Ectodermal cell (in vitro differentiated cells): ENCODE results near the gene ZNF536.

ENCODE experiments used
- H3K27ac ChIP-seq: 2 replicates; pipeline ENCODE4 v1.7.0; 2013; ENCODE audit warnings: mild to moderate bottlenecking, low read depth, low read length; ENCODE audit not compliant: insufficient read depth, poor library complexity, severe bottlenecking
- H3K27me3 ChIP-seq: 2 replicates; pipeline ENCODE4 v1.7.0; 2013; ENCODE audit warnings: mild to moderate bottlenecking, low read length; ENCODE audit not compliant: insufficient read depth, control insufficient read depth, poor library complexity, severe bottlenecking
- H3K36me3 ChIP-seq: one replicate; pipeline ENCODE4 v1.7.0; 2013; ENCODE audit warnings: low read length; ENCODE audit not compliant: control insufficient read depth, insufficient read depth
- H3K4me1 ChIP-seq: one replicate; pipeline ENCODE4 v1.7.0; 2013; ENCODE audit warnings: low read length; ENCODE audit not compliant: control insufficient read depth, insufficient read depth
- H3K4me3 ChIP-seq: 2 replicates; pipeline ENCODE4 v1.7.0; 2013; ENCODE audit warnings: low read depth, low read length, control low read depth; ENCODE audit not compliant: insufficient read depth
- H3K9me3 ChIP-seq: 2 replicates; pipeline ENCODE4 v1.7.0; 2013; ENCODE audit warnings: mild to moderate bottlenecking, low read length, moderate library complexity; ENCODE audit not compliant: control insufficient read depth
- WGBS, 2 experiments: methylation state at CpG; one replicate each; pipeline ENCODE4 v1.1.7; 2013; ENCODE audit warnings: missing lambda C conversion rate in 2 of 2; 5-methylcytosine and 5-hydroxymethylcytosine counted together

Gene ZNF536

GRCh38 chr19:30606114-30607050 is 234.2 kb downstream of the ZNF536 start:
- WGBS, 2 experiments: 77 to 78% methylated on average over 8 of the region's 8 CpGs
- Histone ChIP-seq H3K4me1 (no peaks in the 10 kb centered on the region), H3K27me3 (no peaks in the 10 kb centered on the region)

More at GRCh38 chr19:30606114-30607050, 234.2 kb downstream of the ZNF536 start:
- H3K36me3 ChIP-seq: no peaks in the 10 kb centered on the region
- H3K4me3 ChIP-seq: no peak overlapping the region
- H3K27ac ChIP-seq: no peak overlapping the region
- no peaks in the 10 kb centered on the region for H3K9me3 ChIP-seq
